OCI-LY7 (cell line): Measurements from ENCODE around the gene SPIB. TPM values are rescaled to one million over a fixed set of nuclear protein-coding genes. Genes with fewer than 3 reads are reported as not detected.
A peak's percentile ranks its signal among the peaks of the same experiment; 100 is the strongest.

Source experiments
- BruUV-seq: library from RNA; stranded (reverse); fragments of 400-500 nt; replicated peaks from 2 replicates; lab custom pipeline; 2021; lab: Mats Ljungman, UMichigan
- CTCF ChIA-PET: fragments of 300-600 bp; sonication (Branson Sonifier 250); formaldehyde crosslinking; loops from one replicate; lab custom pipeline; 2022; ENCODE audit warnings: antibody characterized with exemption; ENCODE audit not compliant: unreplicated experiment; lab: Charles Lee
- POLR2A ChIA-PET: fragments of 300-600 bp; sonication (Branson Sonifier 250); formaldehyde crosslinking; loops from one replicate; lab custom pipeline; 2022; ENCODE audit warnings: antibody characterized with exemption; lab: Charles Lee
- DNase-seq: peaks from one replicate; pipeline ENCODE4 v3.0.0-alpha.2; 2015; ENCODE audit warnings: low spot score
- H2AFZ ChIP-seq: fragments of 200-600 bp; sonication (generic), shearing (Covaris generic); 2 replicates; pipeline ENCODE4 v1.6.1; 2014; ENCODE audit warnings: mild to moderate bottlenecking, antibody characterized with exemption, low read length, moderate library complexity
- H3K27ac ChIP-seq: fragments of 200-600 bp; sonication (generic); 2 replicates; pipeline ENCODE4 v1.5.1; 2014; ENCODE audit warnings: mixed run types, low read depth, mild to moderate bottlenecking, moderate library complexity, low read length, inconsistent platforms; ENCODE audit not compliant: poor library complexity, severe bottlenecking
- H3K36me3 ChIP-seq: fragments of 200-600 bp; sonication (generic); 2 replicates; pipeline ENCODE4 v1.6.1; 2014; ENCODE audit warnings: mild to moderate bottlenecking, antibody characterized with exemption, low read length, moderate library complexity, mixed read lengths; ENCODE audit not compliant: insufficient read depth
- H3K4me1 ChIP-seq: fragments of 200-600 bp; sonication (generic); 2 replicates; pipeline ENCODE4 v1.5.1; 2014; ENCODE audit warnings: mild to moderate bottlenecking, low read length; ENCODE audit not compliant: insufficient read depth, poor library complexity, severe bottlenecking
- H3K4me2 ChIP-seq: fragments of 200-600 bp; sonication (generic); 2 replicates; pipeline ENCODE4 v1.6.1; 2014; ENCODE audit warnings: mild to moderate bottlenecking, low read length
- H3K4me3 ChIP-seq: fragments of 200-600 bp; sonication (generic); 2 replicates; pipeline ENCODE4 v1.5.1; 2014; ENCODE audit warnings: mild to moderate bottlenecking, low read depth, low read length; ENCODE audit not compliant: poor library complexity, severe bottlenecking
- H3K79me2 ChIP-seq: fragments of 200-600 bp; sonication (generic); 2 replicates; pipeline ENCODE4 v1.6.1; 2016; ENCODE audit warnings: low read depth, mild to moderate bottlenecking, low read length, moderate library complexity, mixed read lengths; ENCODE audit not compliant: insufficient read depth
- H3K9me2 ChIP-seq: fragments of 200-600 bp; sonication (generic); 2 replicates; pipeline ENCODE4 v1.6.1; 2016; ENCODE audit warnings: mild to moderate bottlenecking, low read length, mixed read lengths; ENCODE audit not compliant: insufficient read depth
- H3K9me3 ChIP-seq: fragments of 200-600 bp; sonication (generic); 2 replicates; pipeline ENCODE4 v1.6.1; 2014; ENCODE audit warnings: mild to moderate bottlenecking, mixed run types, low read length, mixed read lengths
- H4K20me1 ChIP-seq: fragments of 200-600 bp; sonication (generic); 2 replicates; pipeline ENCODE4 v1.6.1; 2014; ENCODE audit warnings: mild to moderate bottlenecking, antibody characterized with exemption, low read length, moderate library complexity, mixed read lengths; ENCODE audit not compliant: insufficient read depth
- EZH2phosphoT487 ChIP-seq: fragments of 200-600 bp; sonication (generic); IDR thresholded peaks from 2 replicates; pipeline ENCODE4 v1.6.1; 2018; ENCODE audit warnings: low read depth, borderline replicate concordance, mild to moderate bottlenecking, mixed run types, antibody characterized with exemption, low read length, moderate library complexity, mixed read lengths
- intact Hi-C: fragments of 100-400 bp; cut with micrococcal nuclease; formaldehyde crosslinking; loops from one replicate; pipeline ENCODE4 v1.10.0; 2022; ENCODE audit not compliant: unreplicated experiment
- total RNA-seq, 2 experiments: library from RNA; depleted of rRNA in 1 of 2; stranded (reverse); fragments of >200 nt in 1 of 2; shearing (Covaris generic) in 1 of 2; gene quantifications; 2 replicates each; pipeline ENCODE4 v1.2.3, GENCODE V29; 2014 to 2022
- TF ChIP-seq, protein P1 (sequence below): fragments of 200-600 bp; sonication (generic); conservative IDR thresholded peaks from 2 replicates; pipeline ENCODE4 v1.5.1; 2014; ENCODE audit warnings: mild to moderate bottlenecking, antibody characterized with exemption, low read length, moderate library complexity, mixed read lengths

SPIB gene
- total RNA-seq, 2 experiments from 2014 or later: 99.4 to 145 TPM

DNA sequence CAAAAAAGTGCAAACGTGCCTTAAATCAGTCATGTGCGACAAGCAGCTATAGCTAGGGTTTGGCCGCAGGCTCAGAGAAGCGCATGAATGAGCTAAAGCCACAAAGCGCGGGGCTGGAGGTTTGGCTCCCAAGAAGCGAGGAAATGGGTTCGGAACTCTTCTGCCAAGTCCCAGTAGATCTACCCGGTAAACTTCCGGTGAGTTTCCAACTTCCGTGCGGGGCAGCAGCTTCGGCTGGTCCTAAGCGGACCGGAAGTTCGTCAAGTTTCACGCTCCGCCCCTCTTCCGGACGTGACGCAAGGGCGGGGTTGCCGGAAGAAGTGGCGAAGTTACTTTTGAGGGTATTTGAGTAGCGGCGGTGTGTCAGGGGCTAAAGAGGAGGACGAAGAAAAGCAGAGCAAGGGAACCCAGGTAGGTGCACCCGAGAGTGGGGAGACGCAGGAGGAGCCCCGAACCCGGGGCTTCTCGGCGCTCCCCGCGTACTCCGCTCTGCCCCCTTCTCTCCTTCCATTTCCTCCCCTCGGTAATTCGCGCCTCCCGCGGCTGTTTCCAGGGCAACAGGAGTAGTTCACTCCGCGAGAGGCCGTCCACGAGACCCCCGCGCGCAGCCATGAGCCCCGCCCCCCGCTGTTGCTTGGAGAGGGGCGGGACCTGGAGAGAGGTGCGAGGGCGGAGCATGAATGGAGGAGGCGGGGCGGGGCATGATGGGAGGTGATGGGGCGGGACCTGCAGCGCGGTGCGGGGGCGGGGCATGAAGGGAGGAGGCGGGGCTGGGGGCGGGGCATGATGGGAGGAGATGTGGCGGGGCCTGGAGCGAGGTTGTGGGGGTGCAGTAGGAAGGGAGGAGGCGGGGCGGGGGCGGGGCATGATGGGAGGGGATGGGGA, 42.3 kb upstream of the SPIB start, which contains the start of gene NR1H2:
TSS of gene NR1H2 (plus strand) at position 292 of the 885 bp plus-strand sequence. CDS start 1,149 bp downstream, outside the sequence.
- H3K4me1 ChIP-seq: peaks cover 16% of the 10 kb centered on the region
- DNase-seq: peak; percentile 99
- TF ChIP-seq, protein P1, sequence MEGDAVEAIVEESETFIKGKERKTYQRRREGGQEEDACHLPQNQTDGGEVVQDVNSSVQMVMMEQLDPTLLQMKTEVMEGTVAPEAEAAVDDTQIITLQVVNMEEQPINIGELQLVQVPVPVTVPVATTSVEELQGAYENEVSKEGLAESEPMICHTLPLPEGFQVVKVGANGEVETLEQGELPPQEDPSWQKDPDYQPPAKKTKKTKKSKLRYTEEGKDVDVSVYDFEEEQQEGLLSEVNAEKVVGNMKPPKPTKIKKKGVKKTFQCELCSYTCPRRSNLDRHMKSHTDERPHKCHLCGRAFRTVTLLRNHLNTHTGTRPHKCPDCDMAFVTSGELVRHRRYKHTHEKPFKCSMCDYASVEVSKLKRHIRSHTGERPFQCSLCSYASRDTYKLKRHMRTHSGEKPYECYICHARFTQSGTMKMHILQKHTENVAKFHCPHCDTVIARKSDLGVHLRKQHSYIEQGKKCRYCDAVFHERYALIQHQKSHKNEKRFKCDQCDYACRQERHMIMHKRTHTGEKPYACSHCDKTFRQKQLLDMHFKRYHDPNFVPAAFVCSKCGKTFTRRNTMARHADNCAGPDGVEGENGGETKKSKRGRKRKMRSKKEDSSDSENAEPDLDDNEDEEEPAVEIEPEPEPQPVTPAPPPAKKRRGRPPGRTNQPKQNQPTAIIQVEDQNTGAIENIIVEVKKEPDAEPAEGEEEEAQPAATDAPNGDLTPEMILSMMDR: no peak
- peak within 1 kb of the TSS; percentile 83 for H3K4me3 ChIP-seq
- peaks cover 6% of the 10 kb centered on the region; the same call in 1 of the 2 replicates for H3K79me2 ChIP-seq
- peak within 1 kb of the TSS; percentile 66 for H2AFZ ChIP-seq
- H3K36me3 ChIP-seq: peaks cover 40% of the 10 kb centered on the region
- H3K4me2 ChIP-seq: peak within 1 kb of the TSS; percentile 85
- H4K20me1 ChIP-seq: 0 out of 2 replicates have a peak, but pooled peaks cover 3% of the 10 kb centered on the region
- H3K9me3 ChIP-seq: no peaks in the 10 kb centered on the region
- no peaks in the 10 kb centered on the region for H3K9me2 ChIP-seq
- intact Hi-C loops: no loop called here
- CTCF ChIA-PET: no interaction called here
- BruUV-seq: no TSS peak
- peak within 1 kb of the TSS; percentile 89 for H3K27ac ChIP-seq
- POLR2A ChIA-PET: interaction anchor here (1.0 kb wide), 2 partner anchors 10 to 11 kb away, joined by 4 read pairs; no protein-coding TSS in a partner anchor

- H3K9me3 ChIP-seq: no peaks in the 10 kb centered on the region
- peak; percentile 82 for DNase-seq
- peaks cover 16% of the 10 kb centered on the region for H3K4me1 ChIP-seq
- H3K9me2 ChIP-seq: no peaks in the 10 kb centered on the region
- H3K27ac ChIP-seq: peak overlapping the region; percentile 42
- H2AFZ ChIP-seq: no peak overlapping the region
- H3K79me2 ChIP-seq: peaks cover 6% of the 10 kb centered on the region; the same call in 1 of the 2 replicates
- intact Hi-C loops: no loop called here
- ChIA-PET POLR2A (interaction anchor here (0.7 kb wide), 1 partner anchor 38 kb away, joined by 3 read pairs; no protein-coding TSS in a partner anchor), CTCF (no interaction called here)
- no peak for TF ChIP-seq EZH2phosphoT487
- TF ChIP-seq, protein P1: no peak
- BruUV-seq: no TSS peak
- H3K4me3 ChIP-seq: peak overlapping the region; percentile 83
- H3K4me2 ChIP-seq: peak overlapping the region; percentile 60
- H3K36me3 ChIP-seq: peaks cover 46% of the 10 kb centered on the region
- H4K20me1 ChIP-seq: 0 out of 2 replicates have a peak, but pooled peaks cover 3% of the 10 kb centered on the region
These were observed 41.7 kb upstream of the SPIB start for GRCh38 chr19:50377051-50377461.
